HepG2 (cell line): ENCODE data around the gene PUS7. TPM values are rescaled to one million over a fixed set of nuclear protein-coding genes. Genes with fewer than 3 reads are reported as not detected.

Experiments
- DR1 ChIP-seq: sonication (generic); formaldehyde crosslinking; IDR thresholded peaks from 2 replicates; pipeline ENCODE4 v1.8.0; 2021; ENCODE audit warnings: mild to moderate bottlenecking, missing genetic modification reagents, inconsistent platforms
- FOSL2 ChIP-seq: sonication (generic); formaldehyde crosslinking; IDR thresholded peaks from 2 replicates; pipeline ENCODE4 v1.4.0; 2020; ENCODE audit warnings: missing genetic modification reagents
- FOXC1 ChIP-seq: sonication (generic); formaldehyde crosslinking; IDR thresholded peaks from 2 replicates; pipeline ENCODE4 v1.8.0; 2022; ENCODE audit warnings: mild to moderate bottlenecking, missing genetic modification reagents, borderline replicate concordance
- PRMT3 ChIP-seq: sonication (generic); formaldehyde crosslinking; IDR thresholded peaks from 2 replicates; pipeline ENCODE4 v1.8.1; 2022; ENCODE audit warnings: low read depth, mild to moderate bottlenecking, moderate library complexity, missing genetic modification reagents, borderline replicate concordance
- WIZ ChIP-seq: sonication (generic); formaldehyde crosslinking; IDR thresholded peaks from 2 replicates; pipeline ENCODE4 v1.5.1; 2020; ENCODE audit warnings: mild to moderate bottlenecking, missing genetic modification reagents
- ZNF136 ChIP-seq: sonication (generic); formaldehyde crosslinking; IDR thresholded peaks from 2 replicates; pipeline ENCODE4 v1.8.1; 2022; ENCODE audit warnings: low read depth, mild to moderate bottlenecking, moderate library complexity, missing genetic modification reagents
- ZNF451 ChIP-seq: sonication (generic); formaldehyde crosslinking; IDR thresholded peaks from 2 replicates; pipeline ENCODE4 v1.5.0; 2020; ENCODE audit warnings: mild to moderate bottlenecking, missing genetic modification reagents
- polyA plus RNA-seq, 8 experiments: library from polyadenylated mRNA; depleted of rRNA in 3 of 8; stranded (reverse) in 7 of 8; unstranded in 1 of 8; fragments of >200 nt; fragmentation: Illumina TruSeq in 4 of 8; extraction: Trizol in 4 of 8; gene quantifications; 2 replicates each; pipeline versions ENCODE4 v1.2.1 to v1.2.3, GENCODE V29; 2011 to 2016; ENCODE audit warnings: low read depth in 4 of 8, missing spikeins in 1 of 8, mixed read lengths in 1 of 8; ENCODE audit not compliant: insufficient read depth in 1 of 8
- total RNA-seq, 5 experiments: library from RNA; depleted of rRNA; stranded (reverse); fragments of >200 nt; fragmentation: Illumina TruSeq; extraction: Trizol; gene quantifications; 2 replicates each; pipeline ENCODE4 v1.2.3, GENCODE V29; 2016; ENCODE audit warnings: low read depth in 1 of 5
- TF ChIP-seq, protein P1 (sequence below): IDR thresholded peaks from 2 replicates; pipeline ENCODE4 v1.6.1; 2016; ENCODE audit warnings: low read depth, missing genetic modification reagents, missing compliant biosample characterization
- TF ChIP-seq, protein P2 (sequence below): IDR thresholded peaks from 2 replicates; pipeline ENCODE4 v1.6.1; 2016
- TF ChIP-seq, protein P3 (sequence below): sonication (generic); formaldehyde crosslinking; conservative IDR thresholded peaks from 2 replicates; pipeline ENCODE4 v1.4.0; 2020; ENCODE audit warnings: mild to moderate bottlenecking, missing genetic modification reagents, moderate library complexity
- TF ChIP-seq, protein P4 (sequence below): sonication (generic); formaldehyde crosslinking; IDR thresholded peaks from 2 replicates; pipeline ENCODE4 v1.5.0; 2020; ENCODE audit warnings: missing genetic modification reagents
- TF ChIP-seq, protein P5 (sequence below): sonication (generic); formaldehyde crosslinking; IDR thresholded peaks from 2 replicates; pipeline ENCODE4 v1.5.0; 2020; ENCODE audit warnings: missing genetic modification reagents

The PUS7 gene
- total and polyA plus RNA-seq, 2 of the 13 experiments (the other 11 are each of a cell fraction or from before 2014, with no cell fraction given): 14.4 to 41.2 TPM

DNA sequence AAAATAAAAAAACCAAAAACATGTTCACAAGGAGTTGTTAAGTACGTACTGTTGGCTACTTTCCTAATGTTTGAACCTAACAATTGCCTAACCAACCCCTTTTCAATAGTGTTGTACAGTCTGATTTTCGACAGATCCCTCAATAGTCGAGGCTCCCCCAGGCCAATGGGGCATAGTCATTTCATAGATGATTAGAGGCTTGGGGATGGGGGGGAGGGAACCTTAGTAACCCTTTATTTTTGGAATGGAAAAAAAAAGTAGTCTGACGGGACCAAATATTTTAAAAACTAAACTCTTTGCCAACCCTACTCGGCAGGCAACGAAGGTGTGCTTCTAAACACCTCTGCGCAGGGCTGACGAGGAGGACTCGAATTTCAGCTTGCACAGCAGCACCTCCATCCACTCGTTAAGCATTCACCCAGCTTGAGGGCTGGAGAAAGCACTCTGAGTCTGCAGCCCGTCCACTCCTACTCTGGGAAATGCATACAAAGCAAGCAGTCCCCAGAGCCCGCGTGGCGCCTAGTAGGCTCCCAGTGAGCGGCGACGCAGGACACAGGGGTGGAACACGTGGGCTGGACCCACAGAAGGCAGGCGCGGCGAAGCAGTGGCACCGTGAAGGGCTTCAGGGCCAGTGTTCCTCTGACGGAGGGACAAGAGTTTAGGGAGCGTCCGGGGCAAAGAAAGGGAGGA, 899 bp downstream of the PUS7 start (continued):
- TF ChIP-seq, protein P1, sequence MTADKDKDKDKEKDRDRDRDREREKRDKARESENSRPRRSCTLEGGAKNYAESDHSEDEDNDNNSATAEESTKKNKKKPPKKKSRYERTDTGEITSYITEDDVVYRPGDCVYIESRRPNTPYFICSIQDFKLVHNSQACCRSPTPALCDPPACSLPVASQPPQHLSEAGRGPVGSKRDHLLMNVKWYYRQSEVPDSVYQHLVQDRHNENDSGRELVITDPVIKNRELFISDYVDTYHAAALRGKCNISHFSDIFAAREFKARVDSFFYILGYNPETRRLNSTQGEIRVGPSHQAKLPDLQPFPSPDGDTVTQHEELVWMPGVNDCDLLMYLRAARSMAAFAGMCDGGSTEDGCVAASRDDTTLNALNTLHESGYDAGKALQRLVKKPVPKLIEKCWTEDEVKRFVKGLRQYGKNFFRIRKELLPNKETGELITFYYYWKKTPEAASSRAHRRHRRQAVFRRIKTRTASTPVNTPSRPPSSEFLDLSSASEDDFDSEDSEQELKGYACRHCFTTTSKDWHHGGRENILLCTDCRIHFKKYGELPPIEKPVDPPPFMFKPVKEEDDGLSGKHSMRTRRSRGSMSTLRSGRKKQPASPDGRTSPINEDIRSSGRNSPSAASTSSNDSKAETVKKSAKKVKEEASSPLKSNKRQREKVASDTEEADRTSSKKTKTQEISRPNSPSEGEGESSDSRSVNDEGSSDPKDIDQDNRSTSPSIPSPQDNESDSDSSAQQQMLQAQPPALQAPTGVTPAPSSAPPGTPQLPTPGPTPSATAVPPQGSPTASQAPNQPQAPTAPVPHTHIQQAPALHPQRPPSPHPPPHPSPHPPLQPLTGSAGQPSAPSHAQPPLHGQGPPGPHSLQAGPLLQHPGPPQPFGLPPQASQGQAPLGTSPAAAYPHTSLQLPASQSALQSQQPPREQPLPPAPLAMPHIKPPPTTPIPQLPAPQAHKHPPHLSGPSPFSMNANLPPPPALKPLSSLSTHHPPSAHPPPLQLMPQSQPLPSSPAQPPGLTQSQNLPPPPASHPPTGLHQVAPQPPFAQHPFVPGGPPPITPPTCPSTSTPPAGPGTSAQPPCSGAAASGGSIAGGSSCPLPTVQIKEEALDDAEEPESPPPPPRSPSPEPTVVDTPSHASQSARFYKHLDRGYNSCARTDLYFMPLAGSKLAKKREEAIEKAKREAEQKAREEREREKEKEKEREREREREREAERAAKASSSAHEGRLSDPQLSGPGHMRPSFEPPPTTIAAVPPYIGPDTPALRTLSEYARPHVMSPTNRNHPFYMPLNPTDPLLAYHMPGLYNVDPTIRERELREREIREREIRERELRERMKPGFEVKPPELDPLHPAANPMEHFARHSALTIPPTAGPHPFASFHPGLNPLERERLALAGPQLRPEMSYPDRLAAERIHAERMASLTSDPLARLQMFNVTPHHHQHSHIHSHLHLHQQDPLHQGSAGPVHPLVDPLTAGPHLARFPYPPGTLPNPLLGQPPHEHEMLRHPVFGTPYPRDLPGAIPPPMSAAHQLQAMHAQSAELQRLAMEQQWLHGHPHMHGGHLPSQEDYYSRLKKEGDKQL (CRISPR knock-in tag): no peak
- TF ChIP-seq FOXC1 (CRISPR knock-in tag) (peak; percentile 25; the same call in 1 of the 2 replicates), ZNF451 (CRISPR knock-in tag) (no peak), ZNF136 (CRISPR knock-in tag) (no peak), WIZ (CRISPR knock-in tag) (no peak), PRMT3 (CRISPR knock-in tag) (no peak), DR1 (CRISPR knock-in tag) (0 out of 2 replicates have a peak, but pooled peaks have one; percentile 38), FOSL2 (CRISPR knock-in tag) (0 out of 2 replicates have a peak, but pooled peaks have one; percentile 12)
- TF ChIP-seq, protein P2, sequence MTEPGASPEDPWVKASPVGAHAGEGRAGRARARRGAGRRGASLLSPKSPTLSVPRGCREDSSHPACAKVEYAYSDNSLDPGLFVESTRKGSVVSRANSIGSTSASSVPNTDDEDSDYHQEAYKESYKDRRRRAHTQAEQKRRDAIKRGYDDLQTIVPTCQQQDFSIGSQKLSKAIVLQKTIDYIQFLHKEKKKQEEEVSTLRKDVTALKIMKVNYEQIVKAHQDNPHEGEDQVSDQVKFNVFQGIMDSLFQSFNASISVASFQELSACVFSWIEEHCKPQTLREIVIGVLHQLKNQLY (CRISPR knock-in tag): 0 out of 2 replicates have a peak, but pooled peaks have one; percentile 18
- TF ChIP-seq, protein P3, sequence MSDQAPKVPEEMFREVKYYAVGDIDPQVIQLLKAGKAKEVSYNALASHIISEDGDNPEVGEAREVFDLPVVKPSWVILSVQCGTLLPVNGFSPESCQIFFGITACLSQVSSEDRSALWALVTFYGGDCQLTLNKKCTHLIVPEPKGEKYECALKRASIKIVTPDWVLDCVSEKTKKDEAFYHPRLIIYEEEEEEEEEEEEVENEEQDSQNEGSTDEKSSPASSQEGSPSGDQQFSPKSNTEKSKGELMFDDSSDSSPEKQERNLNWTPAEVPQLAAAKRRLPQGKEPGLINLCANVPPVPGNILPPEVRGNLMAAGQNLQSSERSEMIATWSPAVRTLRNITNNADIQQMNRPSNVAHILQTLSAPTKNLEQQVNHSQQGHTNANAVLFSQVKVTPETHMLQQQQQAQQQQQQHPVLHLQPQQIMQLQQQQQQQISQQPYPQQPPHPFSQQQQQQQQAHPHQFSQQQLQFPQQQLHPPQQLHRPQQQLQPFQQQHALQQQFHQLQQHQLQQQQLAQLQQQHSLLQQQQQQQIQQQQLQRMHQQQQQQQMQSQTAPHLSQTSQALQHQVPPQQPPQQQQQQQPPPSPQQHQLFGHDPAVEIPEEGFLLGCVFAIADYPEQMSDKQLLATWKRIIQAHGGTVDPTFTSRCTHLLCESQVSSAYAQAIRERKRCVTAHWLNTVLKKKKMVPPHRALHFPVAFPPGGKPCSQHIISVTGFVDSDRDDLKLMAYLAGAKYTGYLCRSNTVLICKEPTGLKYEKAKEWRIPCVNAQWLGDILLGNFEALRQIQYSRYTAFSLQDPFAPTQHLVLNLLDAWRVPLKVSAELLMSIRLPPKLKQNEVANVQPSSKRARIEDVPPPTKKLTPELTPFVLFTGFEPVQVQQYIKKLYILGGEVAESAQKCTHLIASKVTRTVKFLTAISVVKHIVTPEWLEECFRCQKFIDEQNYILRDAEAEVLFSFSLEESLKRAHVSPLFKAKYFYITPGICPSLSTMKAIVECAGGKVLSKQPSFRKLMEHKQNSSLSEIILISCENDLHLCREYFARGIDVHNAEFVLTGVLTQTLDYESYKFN (CRISPR knock-in tag): no peak
- TF ChIP-seq, protein P4, sequence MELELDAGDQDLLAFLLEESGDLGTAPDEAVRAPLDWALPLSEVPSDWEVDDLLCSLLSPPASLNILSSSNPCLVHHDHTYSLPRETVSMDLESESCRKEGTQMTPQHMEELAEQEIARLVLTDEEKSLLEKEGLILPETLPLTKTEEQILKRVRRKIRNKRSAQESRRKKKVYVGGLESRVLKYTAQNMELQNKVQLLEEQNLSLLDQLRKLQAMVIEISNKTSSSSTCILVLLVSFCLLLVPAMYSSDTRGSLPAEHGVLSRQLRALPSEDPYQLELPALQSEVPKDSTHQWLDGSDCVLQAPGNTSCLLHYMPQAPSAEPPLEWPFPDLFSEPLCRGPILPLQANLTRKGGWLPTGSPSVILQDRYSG (CRISPR knock-in tag): 0 out of 2 replicates have a peak, but pooled peaks have one; percentile 21
- TF ChIP-seq, protein P5, sequence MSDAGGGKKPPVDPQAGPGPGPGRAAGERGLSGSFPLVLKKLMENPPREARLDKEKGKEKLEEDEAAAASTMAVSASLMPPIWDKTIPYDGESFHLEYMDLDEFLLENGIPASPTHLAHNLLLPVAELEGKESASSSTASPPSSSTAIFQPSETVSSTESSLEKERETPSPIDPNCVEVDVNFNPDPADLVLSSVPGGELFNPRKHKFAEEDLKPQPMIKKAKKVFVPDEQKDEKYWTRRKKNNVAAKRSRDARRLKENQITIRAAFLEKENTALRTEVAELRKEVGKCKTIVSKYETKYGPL (CRISPR knock-in tag): no peak
